Mesenchymal stem cell (in vitro differentiated cells and primary cell): ENCODE results near the gene LGALS1. TPM values are rescaled to one million over a fixed set of nuclear protein-coding genes. Genes with fewer than 3 reads are reported as not detected.

Experiments used
- DNase-seq: peaks from one replicate; pipeline ENCODE4 v3.0.0-alpha.2; 2013
- H2AFZ ChIP-seq: one replicate; pipeline ENCODE4 v1.6.1; 2013; ENCODE audit warnings: low read depth, mild to moderate bottlenecking, control low read depth, inconsistent platforms, low read length, moderate library complexity
- H2AK5ac ChIP-seq: 2 replicates; pipeline ENCODE4 v1.6.1; 2013; ENCODE audit warnings: low read length, moderate library complexity, mild to moderate bottlenecking, inconsistent platforms; ENCODE audit not compliant: severe bottlenecking
- H2BK120ac ChIP-seq: one replicate; pipeline ENCODE4 v1.6.1; 2013; ENCODE audit warnings: low read depth, mild to moderate bottlenecking, inconsistent platforms, low read length, moderate library complexity
- H2BK12ac ChIP-seq, 2 experiments: one replicate each; pipeline ENCODE4 v1.6.1; 2013; ENCODE audit warnings: inconsistent platforms in 2 of 2, low read length in 2 of 2, mild to moderate bottlenecking in 2 of 2, moderate library complexity in 2 of 2, control low read depth in 1 of 2
- H2BK15ac ChIP-seq: one replicate; pipeline ENCODE4 v1.6.1; 2013; ENCODE audit warnings: mild to moderate bottlenecking, low read depth, inconsistent platforms; ENCODE audit not compliant: poor library complexity, severe bottlenecking
- H2BK5ac ChIP-seq: 2 replicates; pipeline ENCODE4 v1.6.1; 2013; ENCODE audit warnings: low read depth, mild to moderate bottlenecking, low read length, control low read depth, inconsistent platforms; ENCODE audit not compliant: poor library complexity, severe bottlenecking
- H3K14ac ChIP-seq, 2 experiments: one replicate each; pipeline ENCODE4 v1.6.1; 2013; ENCODE audit warnings: inconsistent platforms in 2 of 2, low read length in 2 of 2, control low read depth in 1 of 2, mild to moderate bottlenecking in 1 of 2, moderate library complexity in 1 of 2
- H3K18ac ChIP-seq, 2 experiments: one replicate each; pipeline ENCODE4 v1.6.1; 2013; ENCODE audit warnings: inconsistent platforms in 2 of 2, low read length in 2 of 2, control low read depth in 1 of 2, low read depth in 1 of 2, mild to moderate bottlenecking in 1 of 2
- H3K23ac ChIP-seq, 2 experiments: one replicate each; pipeline ENCODE4 v1.6.1; 2013; ENCODE audit warnings: inconsistent platforms in 2 of 2, low read length in 2 of 2, mild to moderate bottlenecking in 2 of 2, moderate library complexity in 2 of 2, control low read depth in 1 of 2
- H3K27ac ChIP-seq: 2 replicates; pipeline ENCODE4 v1.5.1; 2013; ENCODE audit warnings: mild to moderate bottlenecking, moderate library complexity, low read length, control low read depth, inconsistent platforms; ENCODE audit not compliant: poor library complexity, severe bottlenecking
- H3K27me3 ChIP-seq, 2 experiments: 2 replicates each; pipeline versions ENCODE4 v1.6.1 to v1.7.0; 2013; ENCODE audit warnings: low read length in 2 of 2, mild to moderate bottlenecking in 2 of 2, moderate library complexity in 2 of 2, control low read depth in 1 of 2, inconsistent platforms in 1 of 2; ENCODE audit not compliant: control insufficient read depth in 1 of 2, insufficient read depth in 1 of 2
- H3K36me3 ChIP-seq, 2 experiments: 2 replicates each; pipeline versions ENCODE4 v1.6.1 to v1.7.0; 2013; ENCODE audit warnings: low read length in 2 of 2, control low read depth in 1 of 2, inconsistent platforms in 1 of 2, low read depth in 1 of 2, mild to moderate bottlenecking in 1 of 2; ENCODE audit not compliant: insufficient read depth in 2 of 2, control insufficient read depth in 1 of 2
- H3K4ac ChIP-seq, 2 experiments: one replicate each; pipeline ENCODE4 v1.6.1; 2013; ENCODE audit warnings: inconsistent platforms in 2 of 2, low read length in 2 of 2, mild to moderate bottlenecking in 2 of 2, moderate library complexity in 2 of 2, control low read depth in 1 of 2, low read depth in 1 of 2
- H3K4me1 ChIP-seq: 2 replicates; pipeline ENCODE4 v1.6.1; 2013; ENCODE audit warnings: low read depth, low read length, control low read depth; ENCODE audit not compliant: control insufficient read depth, insufficient read depth
- H3K4me2 ChIP-seq: 2 replicates; pipeline ENCODE4 v1.6.1; 2013; ENCODE audit warnings: low read length, mild to moderate bottlenecking, inconsistent platforms; ENCODE audit not compliant: poor library complexity, severe bottlenecking
- H3K4me3 ChIP-seq, 2 experiments: 2 replicates each; pipeline versions ENCODE4 v1.5.1 to v1.7.0; 2013; ENCODE audit warnings: low read length in 2 of 2, mild to moderate bottlenecking in 2 of 2, control low read depth in 1 of 2, low read depth in 1 of 2; ENCODE audit not compliant: insufficient read depth in 1 of 2
- H3K79me1 ChIP-seq: replicated peaks from 2 replicates; pipeline ENCODE4 v1.6.1; 2013; ENCODE audit warnings: mild to moderate bottlenecking, control low read depth, low read length, inconsistent platforms; ENCODE audit not compliant: poor library complexity, severe bottlenecking
- H3K9ac ChIP-seq: 2 replicates; pipeline ENCODE4 v1.7.0; 2013; ENCODE audit warnings: mild to moderate bottlenecking, low read length, moderate library complexity
- H3K9me3 ChIP-seq: 2 replicates; pipeline ENCODE4 v1.7.0; 2013; ENCODE audit warnings: mild to moderate bottlenecking, low read length; ENCODE audit not compliant: control insufficient read depth
- H4K8ac ChIP-seq: one replicate; pipeline ENCODE4 v1.6.1; 2013; ENCODE audit warnings: inconsistent platforms, mild to moderate bottlenecking, low read length, moderate library complexity
- H4K91ac ChIP-seq: one replicate; pipeline ENCODE4 v1.6.1; 2013; ENCODE audit warnings: mild to moderate bottlenecking, low read length, inconsistent platforms
- WGBS: methylation state at CpG from one replicate; pipeline ENCODE4 v1.1.7; 2013; ENCODE audit warnings: mixed read lengths; 5-methylcytosine and 5-hydroxymethylcytosine counted together
- polyA plus RNA-seq, 2 experiments: library from polyadenylated mRNA; stranded (reverse); fragments of 200-250 nt; gene quantifications; one replicate each; pipeline ENCODE4 v1.2.3, GENCODE V29; 2013

Gene LGALS1
- 4,707 TPM for polyA plus RNA-seq (2013, experiment 1 of 2)
- 4,802 TPM for polyA plus RNA-seq (2013, experiment 2 of 2)

DNA sequence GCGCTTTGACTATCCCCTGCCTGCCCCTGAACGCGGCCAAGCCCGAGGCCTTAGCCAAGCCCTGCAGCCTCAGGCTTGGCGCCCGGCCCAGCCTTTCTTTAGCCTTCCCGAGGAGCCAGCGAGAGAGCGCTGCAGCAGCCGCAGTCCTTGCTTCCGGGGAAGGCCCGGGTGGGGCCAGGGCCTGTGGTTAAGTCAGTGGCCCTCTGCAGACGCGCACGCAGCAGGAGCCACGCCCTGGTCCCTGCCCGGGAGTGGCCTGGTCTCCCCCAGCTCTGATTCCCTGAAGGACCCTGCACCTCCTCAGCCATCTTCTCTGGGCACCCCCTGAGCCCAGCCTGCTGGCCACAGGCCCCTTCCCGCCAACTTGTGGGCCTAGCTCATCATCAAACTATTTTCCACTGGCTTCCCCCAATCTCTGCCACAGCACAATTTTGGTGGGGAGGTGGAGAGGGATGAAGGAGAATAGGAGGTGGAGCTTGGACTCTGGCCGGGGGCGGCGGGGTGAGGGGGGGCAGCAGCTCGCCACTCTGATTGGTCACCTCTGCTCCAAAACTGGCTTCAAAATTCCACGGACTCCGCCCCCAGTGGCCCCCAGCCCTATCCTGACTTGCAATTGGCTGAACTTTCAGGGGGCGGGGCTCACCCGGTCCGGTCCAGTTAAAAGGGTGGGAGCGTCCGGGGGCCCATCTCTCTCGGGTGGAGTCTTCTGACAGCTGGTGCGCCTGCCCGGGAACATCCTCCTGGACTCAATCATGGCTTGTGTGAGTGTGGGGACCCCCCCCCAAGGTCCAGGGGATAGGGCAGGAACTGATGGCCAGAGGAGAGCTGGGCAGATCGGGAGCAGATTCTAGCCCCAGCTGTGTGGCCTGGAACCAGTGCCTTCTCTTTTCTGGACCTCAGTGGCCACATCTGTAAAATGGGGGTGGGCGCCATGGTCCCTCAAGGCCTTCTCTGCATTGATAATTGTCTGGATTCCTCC, at the start of gene LGALS1:
TSS of gene LGALS1 (plus strand) at position 686 of the 979 bp plus-strand sequence. CDS start at position 753, 67 bp downstream.
- peak; percentile 98 for DNase-seq
- H3K14ac ChIP-seq: peak within 1 kb of the TSS; percentile 62 to 81
- peak within 1 kb of the TSS; percentile 88 to 97 for H2BK12ac ChIP-seq
- peak within 1 kb of the TSS in 1 of 2 experiments; percentile 34 for H3K23ac ChIP-seq
- H2AFZ ChIP-seq: no peak within 1 kb of the TSS
- H3K4ac ChIP-seq: peak within 1 kb of the TSS; percentile 84 to 94
- H3K79me1 ChIP-seq: peaks cover 6% of the 10 kb centered on the region
- H3K4me2 ChIP-seq: peak within 1 kb of the TSS; percentile 56
- peaks cover 24% of the 10 kb centered on the region for H3K4me1 ChIP-seq
- H2AK5ac ChIP-seq: peak within 1 kb of the TSS; percentile 58
- peak within 1 kb of the TSS; percentile 98 for H3K9ac ChIP-seq
- peak within 1 kb of the TSS; percentile 92 to 97 for H3K18ac ChIP-seq
- peak within 1 kb of the TSS; percentile 93 for H2BK120ac ChIP-seq
- H3K36me3 ChIP-seq: peaks cover 19 to 21% of the 10 kb centered on the region in 2 experiments
- H2BK5ac ChIP-seq: peak within 1 kb of the TSS; percentile 90
- WGBS: 5% methylated on average over 29 of the region's 34 CpGs
- peak within 1 kb of the TSS; percentile 93 for H3K27ac ChIP-seq
- no peaks in the 10 kb centered on the region for H3K27me3 ChIP-seq
- H3K4me3 ChIP-seq: peak within 1 kb of the TSS; percentile 62 to 100
- no peaks in the 10 kb centered on the region for H3K9me3 ChIP-seq
- peak within 1 kb of the TSS; percentile 90 for H4K91ac ChIP-seq
- peak within 1 kb of the TSS; percentile 97 for H4K8ac ChIP-seq
- peak within 1 kb of the TSS; percentile 99 for H2BK15ac ChIP-seq

DNA sequence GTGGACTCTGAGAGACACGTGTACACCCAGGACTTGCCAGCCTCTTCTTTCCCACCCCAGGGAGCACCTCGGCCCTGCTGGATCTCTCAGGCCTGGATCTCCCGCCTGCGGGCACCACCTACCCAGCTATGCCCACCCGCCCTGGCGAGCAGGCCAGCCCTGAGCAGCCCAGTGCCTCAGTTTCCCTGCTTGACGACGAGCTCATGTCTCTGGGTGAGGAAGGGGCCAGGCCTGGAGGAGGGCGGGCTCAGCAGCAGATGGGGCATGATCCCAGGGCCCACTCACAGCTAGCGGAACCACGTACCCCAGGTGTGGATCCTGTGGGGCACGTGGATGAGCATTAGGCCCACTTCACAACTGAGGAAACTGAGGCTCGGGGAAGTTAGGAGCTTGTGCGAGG, 49.7 kb upstream of the LGALS1 start:
- Histone ChIP-seq H3K9ac (peak overlapping the region; percentile 37), H2BK15ac (no peak overlapping the region), H2BK5ac (no peak overlapping the region), H2BK12ac (no peak overlapping the region), H3K27ac (no peak overlapping the region), H3K27me3 (no peaks in the 10 kb centered on the region), H3K4ac (no peak overlapping the region), H3K18ac (no peak overlapping the region), H3K79me1 (peaks cover 7% of the 10 kb centered on the region), H3K23ac (no peak overlapping the region), H4K91ac (no peak overlapping the region), H2AFZ (no peak overlapping the region), H3K36me3 (peaks cover 44 to 79% of the 10 kb centered on the region in 2 experiments), H4K8ac (no peak overlapping the region), H3K4me2 (no peak overlapping the region), H2BK120ac (no peak overlapping the region), H3K4me1 (peaks cover 38% of the 10 kb centered on the region), H3K14ac (no peak overlapping the region), H3K4me3 (no peak overlapping the region), H2AK5ac (peak overlapping the region; percentile 15), H3K9me3 (no peaks in the 10 kb centered on the region)
- DNase-seq: no peak
- WGBS: 97% methylated on average over 14 of the region's 14 CpGs

DNA sequence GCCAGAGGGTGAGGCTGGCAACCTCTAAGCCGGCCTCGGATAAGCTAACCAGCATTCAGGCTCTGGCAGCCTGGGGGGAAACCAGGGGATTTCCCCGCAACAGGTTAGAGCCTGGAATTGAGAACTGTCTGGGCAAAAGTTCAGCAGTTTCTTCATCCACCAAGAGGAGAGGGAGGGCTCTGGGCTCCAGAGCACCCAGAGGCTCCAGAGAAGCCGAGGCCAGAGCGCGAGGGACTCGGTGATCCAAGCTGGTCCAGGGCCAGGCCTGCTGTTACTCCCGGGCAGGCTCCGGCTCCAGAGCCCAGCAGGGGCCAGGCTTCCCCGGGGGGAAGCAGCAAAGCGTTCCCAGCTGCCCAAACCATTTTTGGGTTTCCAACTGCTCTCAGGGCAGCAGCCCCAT, 49.3 kb upstream of the LGALS1 start:
- peak overlapping the region; percentile 30 for H3K27ac ChIP-seq
- WGBS: 92% methylated on average over 11 of the region's 11 CpGs
- H3K4ac ChIP-seq: no peak overlapping the region
- H3K27me3 ChIP-seq: no peaks in the 10 kb centered on the region
- peak overlapping the region; percentile 37 for H3K9ac ChIP-seq
- H2BK5ac ChIP-seq: no peak overlapping the region
- no peak overlapping the region for H3K14ac ChIP-seq
- no peak overlapping the region for H3K23ac ChIP-seq
- peak overlapping the region; percentile 20 for H2AK5ac ChIP-seq
- H2BK15ac ChIP-seq: no peak overlapping the region
- H3K18ac ChIP-seq: no peak overlapping the region
- H2BK12ac ChIP-seq: no peak overlapping the region
- H3K9me3 ChIP-seq: no peaks in the 10 kb centered on the region
- H3K4me3 ChIP-seq: no peak overlapping the region
- H4K8ac ChIP-seq: no peak overlapping the region
- peaks cover 38% of the 10 kb centered on the region for H3K4me1 ChIP-seq
- H3K4me2 ChIP-seq: no peak overlapping the region
- no peak overlapping the region for H2AFZ ChIP-seq
- H3K36me3 ChIP-seq: peaks cover 40 to 80% of the 10 kb centered on the region in 2 experiments
- peaks cover 7% of the 10 kb centered on the region for H3K79me1 ChIP-seq
- H2BK120ac ChIP-seq: no peak overlapping the region
- no peak for DNase-seq
- no peak overlapping the region for H4K91ac ChIP-seq

DNA sequence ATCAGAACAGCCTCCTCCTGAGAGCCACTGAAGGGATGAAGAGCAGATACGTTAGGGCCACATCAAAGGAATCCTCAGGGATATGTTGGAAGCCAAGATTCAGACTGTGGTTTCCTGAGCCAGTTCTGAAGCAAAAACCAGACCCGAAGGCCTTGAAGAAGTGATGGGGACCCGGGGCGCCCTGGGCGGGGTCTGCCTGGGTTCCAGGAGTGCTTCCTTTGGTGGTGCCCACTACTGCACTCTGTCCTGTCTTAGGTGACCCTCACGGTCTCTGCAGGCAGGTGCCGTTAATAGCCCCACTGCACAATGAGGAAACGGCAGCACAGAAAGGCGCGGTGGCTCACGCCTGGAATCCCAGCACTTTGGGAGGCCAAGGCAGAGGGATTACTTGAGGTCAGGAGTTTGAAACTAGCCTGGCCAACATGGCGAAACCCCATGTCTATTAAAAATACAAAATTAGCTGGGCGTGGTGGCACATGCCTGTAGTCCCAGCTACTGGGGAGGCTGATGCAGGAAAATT, 48.8 kb upstream of the LGALS1 start:
- 94% methylated on average over 13 of the region's 13 CpGs for WGBS
- Histone ChIP-seq H2BK12ac (no peak overlapping the region), H3K27me3 (no peaks in the 10 kb centered on the region), H2AK5ac (peak overlapping the region; percentile 20), H3K4me3 (no peak overlapping the region), H3K4ac (no peak overlapping the region), H3K79me1 (peaks cover 7% of the 10 kb centered on the region), H3K18ac (no peak overlapping the region), H3K23ac (no peak overlapping the region), H3K27ac (peak overlapping the region; percentile 30), H2BK5ac (no peak overlapping the region), H3K14ac (no peak overlapping the region), H3K9me3 (no peaks in the 10 kb centered on the region), H3K4me1 (peaks cover 41% of the 10 kb centered on the region), H3K4me2 (no peak overlapping the region), H4K91ac (no peak overlapping the region), H2BK120ac (no peak overlapping the region), H3K36me3 (peaks cover 39 to 80% of the 10 kb centered on the region in 2 experiments), H4K8ac (no peak overlapping the region), H2AFZ (no peak overlapping the region), H2BK15ac (no peak overlapping the region), H3K9ac (peak overlapping the region; percentile 57)
- DNase-seq: no peak
